NCI-H146 treated with DMSO at 0.1 percent for 48 hours (cell line): ENCODE results near the gene ACAD11.
A peak's percentile ranks its signal among the peaks of the same experiment; 100 is the strongest.
"Not testable (repeated sequence)": the region's sequence is repeated elsewhere in the genome, so short reads cannot be mapped to it uniquely, and the experiment has no call there.

Experiments
- DNase-seq: peaks from one replicate; lab custom pipeline; 2025; ENCODE audit not compliant: unreplicated experiment; lab: John Stamatoyannopoulos, UW

Gene ACAD11

GRCh38 chr3:132652640-132653270 is 6.9 kb downstream of the ACAD11 start:
- no peak for DNase-seq

- DNase-seq, result no peak
Observed at GRCh38 chr3:132650153-132650552, 9.5 kb downstream of the ACAD11 start.

GRCh38 chr3:132645058-132645457 is 14.6 kb downstream of the ACAD11 start:
- no peak for DNase-seq

- no peak for DNase-seq
Observed at GRCh38 chr3:132643366-132643765, 16.2 kb downstream of the ACAD11 start.

- DNase-seq, result no peak
Observed at GRCh38 chr3:132642539-132642847, 17.1 kb downstream of the ACAD11 start.

GRCh38 chr3:132641837-132642538 is 17.6 kb downstream of the ACAD11 start:
- peak; percentile 78 for DNase-seq

- not testable (repeated sequence) for DNase-seq
Observed at GRCh38 chr3:132641427-132641826, 18.2 kb downstream of the ACAD11 start.

GRCh38 chr3:132638706-132639105 is 20.9 kb downstream of the ACAD11 start:
- DNase-seq, result no peak

- DNase-seq, result no peak
Observed at GRCh38 chr3:132637590-132637989, 22.0 kb downstream of the ACAD11 start.

- DNase-seq, result no peak
Observed at GRCh38 chr3:132635052-132635451, 24.6 kb downstream of the ACAD11 start.

GRCh38 chr3:132630612-132631011 is 29.0 kb downstream of the ACAD11 start:
- DNase-seq, result no peak

GRCh38 chr3:132629928-132630327 is 29.7 kb downstream of the ACAD11 start:
- DNase-seq, result no peak

GRCh38 chr3:132628157-132628556 is 31.5 kb downstream of the ACAD11 start:
- DNase-seq, result no peak

- no peak for DNase-seq
Observed at GRCh38 chr3:132626955-132627354, 32.7 kb downstream of the ACAD11 start.

- DNase-seq, result no peak
Observed at GRCh38 chr3:132625613-132626012, 34.0 kb downstream of the ACAD11 start.

- DNase-seq, result no peak
Observed at GRCh38 chr3:132624790-132625189, 34.8 kb downstream of the ACAD11 start.

- no peak for DNase-seq
Observed at GRCh38 chr3:132623646-132624045, 36.0 kb downstream of the ACAD11 start.

- no peak for DNase-seq
Observed at GRCh38 chr3:132622761-132623160, 36.8 kb downstream of the ACAD11 start.

GRCh38 chr3:132622148-132622547 is 37.5 kb downstream of the ACAD11 start:
- no peak for DNase-seq

- no peak for DNase-seq
Observed at GRCh38 chr3:132616780-132617179, 42.8 kb downstream of the ACAD11 start.

GRCh38 chr3:132615881-132616280 is 43.7 kb downstream of the ACAD11 start:
- no peak for DNase-seq

GRCh38 chr3:132615301-132615700 is 44.3 kb downstream of the ACAD11 start:
- not testable (repeated sequence) for DNase-seq

- DNase-seq, result not testable (repeated sequence)
Observed at GRCh38 chr3:132606620-132607019, 53.0 kb downstream of the ACAD11 start.
